ENCODE results near the gene TJAP1.

DNA sequence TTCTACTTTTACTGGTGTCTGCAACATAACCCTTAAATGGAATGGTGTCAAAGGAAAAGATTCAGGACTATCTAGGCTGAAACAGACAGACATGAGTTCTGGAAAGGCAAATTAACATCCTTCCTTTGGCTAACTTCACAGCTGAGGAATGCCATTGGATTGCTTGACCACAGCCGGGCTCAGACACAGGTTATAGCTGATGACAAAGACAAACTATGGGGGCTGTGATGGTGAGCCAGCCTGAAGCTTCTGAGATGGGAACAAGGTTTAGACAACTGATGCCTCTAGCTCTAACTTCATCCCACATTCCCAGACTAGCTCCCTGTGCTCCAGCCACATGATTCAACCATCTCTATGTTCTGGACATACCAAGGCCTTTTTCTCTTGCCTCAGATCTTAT is 54.8 kb downstream of the TJAP1 start:
- TF ChIP-seq RCOR1 (IDR thresholded peaks at IDR 0.05; ENCODE audit: low read depth, low read length): no peak
- no peak for TF ChIP-seq FOSL2 (IDR thresholded peaks at IDR 0.05)
- TF ChIP-seq FOSL2 (CRISPR knock-in tag; IDR thresholded peaks at IDR 0.05): no peak
- TF ChIP-seq POLR2A (IDR thresholded peaks at IDR 0.05; ENCODE audit: low read length): no peak
- no peak for TF ChIP-seq RAD21 (conservative IDR thresholded peaks at IDR 0.05 in 1 of 2, IDR thresholded peaks at IDR 0.05 in 1 of 2)
- TF ChIP-seq KDM1A (IDR thresholded peaks at IDR 0.05; ENCODE audit: low read depth): no peak
- TF ChIP-seq ZFP36 (IDR thresholded peaks at IDR 0.05; ENCODE audit: borderline replicate concordance, partially characterized antibody): no peak
- TF ChIP-seq, protein P1, sequence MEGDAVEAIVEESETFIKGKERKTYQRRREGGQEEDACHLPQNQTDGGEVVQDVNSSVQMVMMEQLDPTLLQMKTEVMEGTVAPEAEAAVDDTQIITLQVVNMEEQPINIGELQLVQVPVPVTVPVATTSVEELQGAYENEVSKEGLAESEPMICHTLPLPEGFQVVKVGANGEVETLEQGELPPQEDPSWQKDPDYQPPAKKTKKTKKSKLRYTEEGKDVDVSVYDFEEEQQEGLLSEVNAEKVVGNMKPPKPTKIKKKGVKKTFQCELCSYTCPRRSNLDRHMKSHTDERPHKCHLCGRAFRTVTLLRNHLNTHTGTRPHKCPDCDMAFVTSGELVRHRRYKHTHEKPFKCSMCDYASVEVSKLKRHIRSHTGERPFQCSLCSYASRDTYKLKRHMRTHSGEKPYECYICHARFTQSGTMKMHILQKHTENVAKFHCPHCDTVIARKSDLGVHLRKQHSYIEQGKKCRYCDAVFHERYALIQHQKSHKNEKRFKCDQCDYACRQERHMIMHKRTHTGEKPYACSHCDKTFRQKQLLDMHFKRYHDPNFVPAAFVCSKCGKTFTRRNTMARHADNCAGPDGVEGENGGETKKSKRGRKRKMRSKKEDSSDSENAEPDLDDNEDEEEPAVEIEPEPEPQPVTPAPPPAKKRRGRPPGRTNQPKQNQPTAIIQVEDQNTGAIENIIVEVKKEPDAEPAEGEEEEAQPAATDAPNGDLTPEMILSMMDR (IDR thresholded peaks at IDR 0.05): no peak

Measured in A549 (cell line).